Measurements from ENCODE around the gene ABCD1. TPM values are rescaled to one million over a fixed set of nuclear protein-coding genes. Genes with fewer than 3 reads are reported as not detected.
A peak's percentile ranks its signal among the peaks of the same experiment; 100 is the strongest.

The ABCD1 gene
- total and polyA plus RNA-seq, 2 donors from 2014 or later: 5.2 to 13.7 TPM

GRCh38 chrX:153769158-153769864, 44.7 kb downstream of the ABCD1 start:
- H3K9ac ChIP-seq (ENCODE audit: low read length in 3 of 3): no peak overlapping the region
- no peaks in the 10 kb centered on the region for H3K36me3 ChIP-seq (ENCODE audit: control insufficient read depth in 2 of 3, insufficient read depth in 3 of 3, low read length in 3 of 3)
- H3K27ac ChIP-seq (ENCODE audit: low read depth in 2 of 2, low read length in 2 of 2): no peak overlapping the region
- no peak for FAIRE-seq
- no peaks in the 10 kb centered on the region for H3K27me3 ChIP-seq (ENCODE audit: control insufficient read depth, insufficient read depth, low read length)
- DNase-seq: peak in 2 of 5 donors; percentile 18 to 75
- intact Hi-C loops (cut with DNase I): loop anchor here (10.0 kb wide), 1 partner anchor 185 kb away; no protein-coding TSS in a partner anchor
- H3K4me1 ChIP-seq (ENCODE audit: control insufficient read depth in 2 of 3, insufficient read depth in 2 of 3, low read depth in 1 of 3, low read length in 3 of 3): no peaks in the 10 kb centered on the region
- no peaks in the 10 kb centered on the region for H3K9me3 ChIP-seq (ENCODE audit: control insufficient read depth in 2 of 3, insufficient read depth in 1 of 3, low read length in 3 of 3)
- H3K4me3 ChIP-seq (ENCODE audit: low read length in 3 of 3): no peak overlapping the region
- TF ChIP-seq, protein P1, sequence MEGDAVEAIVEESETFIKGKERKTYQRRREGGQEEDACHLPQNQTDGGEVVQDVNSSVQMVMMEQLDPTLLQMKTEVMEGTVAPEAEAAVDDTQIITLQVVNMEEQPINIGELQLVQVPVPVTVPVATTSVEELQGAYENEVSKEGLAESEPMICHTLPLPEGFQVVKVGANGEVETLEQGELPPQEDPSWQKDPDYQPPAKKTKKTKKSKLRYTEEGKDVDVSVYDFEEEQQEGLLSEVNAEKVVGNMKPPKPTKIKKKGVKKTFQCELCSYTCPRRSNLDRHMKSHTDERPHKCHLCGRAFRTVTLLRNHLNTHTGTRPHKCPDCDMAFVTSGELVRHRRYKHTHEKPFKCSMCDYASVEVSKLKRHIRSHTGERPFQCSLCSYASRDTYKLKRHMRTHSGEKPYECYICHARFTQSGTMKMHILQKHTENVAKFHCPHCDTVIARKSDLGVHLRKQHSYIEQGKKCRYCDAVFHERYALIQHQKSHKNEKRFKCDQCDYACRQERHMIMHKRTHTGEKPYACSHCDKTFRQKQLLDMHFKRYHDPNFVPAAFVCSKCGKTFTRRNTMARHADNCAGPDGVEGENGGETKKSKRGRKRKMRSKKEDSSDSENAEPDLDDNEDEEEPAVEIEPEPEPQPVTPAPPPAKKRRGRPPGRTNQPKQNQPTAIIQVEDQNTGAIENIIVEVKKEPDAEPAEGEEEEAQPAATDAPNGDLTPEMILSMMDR (IDR thresholded peaks at IDR 0.05; ENCODE audit: borderline replicate concordance, extremely low read depth, insufficient read depth): no peak

GRCh38 chrX:153769865-153770600, 45.4 kb downstream of the ABCD1 start:
- Histone ChIP-seq H3K27ac (ENCODE audit: low read depth in 2 of 2, low read length in 2 of 2) (no peak overlapping the region), H3K4me3 (ENCODE audit: low read length in 3 of 3) (no peak overlapping the region), H3K9ac (ENCODE audit: low read length in 3 of 3) (no peak overlapping the region), H3K36me3 (ENCODE audit: control insufficient read depth in 2 of 3, insufficient read depth in 3 of 3, low read length in 3 of 3) (no peaks in the 10 kb centered on the region), H3K27me3 (ENCODE audit: control insufficient read depth, insufficient read depth, low read length) (no peaks in the 10 kb centered on the region), H3K4me1 (ENCODE audit: control insufficient read depth in 2 of 3, insufficient read depth in 2 of 3, low read depth in 1 of 3, low read length in 3 of 3) (no peaks in the 10 kb centered on the region), H3K9me3 (ENCODE audit: control insufficient read depth in 2 of 3, insufficient read depth in 1 of 3, low read length in 3 of 3) (no peaks in the 10 kb centered on the region)
- TF ChIP-seq, protein P1 (IDR thresholded peaks at IDR 0.05; ENCODE audit: borderline replicate concordance, extremely low read depth, insufficient read depth): no peak
- no peak for FAIRE-seq
- DNase-seq: peak in 1 of 5 donors; percentile 24
- intact Hi-C loops (cut with DNase I): loop anchor here (10.0 kb wide), 1 partner anchor 185 kb away; no protein-coding TSS in a partner anchor

DNA sequence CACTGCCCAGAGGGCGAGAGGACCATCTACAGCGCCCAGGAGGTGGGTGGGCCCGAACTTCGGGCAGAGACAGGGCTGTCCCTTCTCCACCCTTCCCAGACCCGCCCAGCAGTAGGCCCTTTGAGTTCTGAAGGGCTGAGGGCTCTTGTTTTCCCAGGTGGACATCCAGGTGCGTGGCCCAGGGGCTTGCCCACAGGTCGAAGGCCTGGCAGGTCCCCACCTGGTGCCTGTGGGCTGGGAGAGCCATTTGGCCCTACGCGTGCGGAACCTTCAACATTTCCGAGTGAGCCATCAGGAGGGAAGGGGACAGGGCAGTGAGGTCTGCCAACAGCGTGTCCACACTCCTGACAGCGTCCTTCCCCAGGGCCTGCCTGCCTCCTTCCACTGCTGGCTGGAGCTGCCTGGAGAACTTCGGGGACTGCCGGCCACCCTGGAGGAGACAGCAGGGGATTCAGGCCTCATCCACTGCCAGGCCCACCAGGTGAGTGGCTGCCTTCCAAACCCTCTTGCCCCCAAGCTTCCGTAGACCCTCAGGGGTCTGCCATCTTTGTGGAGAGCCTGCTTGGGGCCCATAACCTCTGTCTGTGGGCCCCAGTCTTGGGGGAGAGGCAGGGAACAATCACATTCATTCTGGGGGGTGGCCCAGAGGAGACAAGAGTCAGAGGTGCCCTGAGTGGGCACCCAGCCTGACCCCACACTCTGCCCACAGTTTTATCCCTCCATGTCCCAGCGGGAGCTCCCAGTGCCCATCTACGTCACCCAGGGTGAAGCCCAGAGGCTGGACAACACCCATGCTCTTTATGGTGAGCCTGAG, 46.2 kb downstream of the ABCD1 start:
- no peak for FAIRE-seq
- peak in 1 of 5 donors; percentile 25 for DNase-seq
- no peaks in the 10 kb centered on the region for H3K4me1 ChIP-seq (ENCODE audit: control insufficient read depth in 2 of 3, insufficient read depth in 2 of 3, low read depth in 1 of 3, low read length in 3 of 3)
- H3K9ac ChIP-seq (ENCODE audit: low read length in 3 of 3): no peak overlapping the region
- no peaks in the 10 kb centered on the region for H3K27me3 ChIP-seq (ENCODE audit: control insufficient read depth, insufficient read depth, low read length)
- TF ChIP-seq, protein P1 (IDR thresholded peaks at IDR 0.05; ENCODE audit: borderline replicate concordance, extremely low read depth, insufficient read depth): no peak
- H3K36me3 ChIP-seq (ENCODE audit: control insufficient read depth in 2 of 3, insufficient read depth in 3 of 3, low read length in 3 of 3): no peaks in the 10 kb centered on the region
- H3K27ac ChIP-seq (ENCODE audit: low read depth in 2 of 2, low read length in 2 of 2): no peak overlapping the region
- no peaks in the 10 kb centered on the region for H3K9me3 ChIP-seq (ENCODE audit: control insufficient read depth in 2 of 3, insufficient read depth in 1 of 3, low read length in 3 of 3)
- intact Hi-C loops (cut with DNase I): no loop called here
- no peak overlapping the region for H3K4me3 ChIP-seq (ENCODE audit: low read length in 3 of 3)
